Panc1 (cell line): ENCODE results near the gene ARID1A.

ENCODE experiments used
- POLR2AphosphoS5 ChIP-seq: IDR thresholded peaks from 2 replicates; pipeline ENCODE4 v1.6.1; 2012; ENCODE audit warnings: mild to moderate bottlenecking, low read depth, low read length, moderate library complexity
- TF ChIP-seq, protein P1 (sequence below): fragments of 450-650 bp; IDR thresholded peaks from 2 replicates; pipeline ENCODE4 v1.5.1; 2017; ENCODE audit warnings: mild to moderate bottlenecking

DNA sequence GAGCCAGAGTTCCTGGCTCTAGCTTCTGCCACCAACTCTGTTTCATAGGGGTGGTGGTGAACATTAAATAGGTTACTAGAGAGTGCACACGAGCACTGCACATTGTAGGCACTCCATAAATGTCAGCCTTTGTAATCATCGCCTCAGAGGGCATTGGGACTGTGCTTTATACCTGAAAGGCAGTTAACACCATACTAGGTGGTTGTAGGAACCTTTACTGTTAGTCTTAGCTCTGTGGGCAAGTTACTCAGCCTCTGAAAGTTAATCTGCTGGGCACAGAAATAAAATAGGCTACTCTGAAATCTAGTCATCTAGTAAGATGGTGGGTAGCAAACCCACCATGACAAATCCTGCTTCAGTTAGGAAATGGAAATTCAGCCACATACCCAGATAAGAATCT lies 37.6 kb downstream of the ARID1A start:
- TF ChIP-seq, protein P1, sequence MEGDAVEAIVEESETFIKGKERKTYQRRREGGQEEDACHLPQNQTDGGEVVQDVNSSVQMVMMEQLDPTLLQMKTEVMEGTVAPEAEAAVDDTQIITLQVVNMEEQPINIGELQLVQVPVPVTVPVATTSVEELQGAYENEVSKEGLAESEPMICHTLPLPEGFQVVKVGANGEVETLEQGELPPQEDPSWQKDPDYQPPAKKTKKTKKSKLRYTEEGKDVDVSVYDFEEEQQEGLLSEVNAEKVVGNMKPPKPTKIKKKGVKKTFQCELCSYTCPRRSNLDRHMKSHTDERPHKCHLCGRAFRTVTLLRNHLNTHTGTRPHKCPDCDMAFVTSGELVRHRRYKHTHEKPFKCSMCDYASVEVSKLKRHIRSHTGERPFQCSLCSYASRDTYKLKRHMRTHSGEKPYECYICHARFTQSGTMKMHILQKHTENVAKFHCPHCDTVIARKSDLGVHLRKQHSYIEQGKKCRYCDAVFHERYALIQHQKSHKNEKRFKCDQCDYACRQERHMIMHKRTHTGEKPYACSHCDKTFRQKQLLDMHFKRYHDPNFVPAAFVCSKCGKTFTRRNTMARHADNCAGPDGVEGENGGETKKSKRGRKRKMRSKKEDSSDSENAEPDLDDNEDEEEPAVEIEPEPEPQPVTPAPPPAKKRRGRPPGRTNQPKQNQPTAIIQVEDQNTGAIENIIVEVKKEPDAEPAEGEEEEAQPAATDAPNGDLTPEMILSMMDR: no peak
- no peak for TF ChIP-seq POLR2AphosphoS5
